ENCODE measurements around the gene MSTO1.
"Not testable (repeated sequence)": the region's sequence is repeated elsewhere in the genome, so short reads cannot be mapped to it uniquely, and the experiment has no call there.

DNA sequence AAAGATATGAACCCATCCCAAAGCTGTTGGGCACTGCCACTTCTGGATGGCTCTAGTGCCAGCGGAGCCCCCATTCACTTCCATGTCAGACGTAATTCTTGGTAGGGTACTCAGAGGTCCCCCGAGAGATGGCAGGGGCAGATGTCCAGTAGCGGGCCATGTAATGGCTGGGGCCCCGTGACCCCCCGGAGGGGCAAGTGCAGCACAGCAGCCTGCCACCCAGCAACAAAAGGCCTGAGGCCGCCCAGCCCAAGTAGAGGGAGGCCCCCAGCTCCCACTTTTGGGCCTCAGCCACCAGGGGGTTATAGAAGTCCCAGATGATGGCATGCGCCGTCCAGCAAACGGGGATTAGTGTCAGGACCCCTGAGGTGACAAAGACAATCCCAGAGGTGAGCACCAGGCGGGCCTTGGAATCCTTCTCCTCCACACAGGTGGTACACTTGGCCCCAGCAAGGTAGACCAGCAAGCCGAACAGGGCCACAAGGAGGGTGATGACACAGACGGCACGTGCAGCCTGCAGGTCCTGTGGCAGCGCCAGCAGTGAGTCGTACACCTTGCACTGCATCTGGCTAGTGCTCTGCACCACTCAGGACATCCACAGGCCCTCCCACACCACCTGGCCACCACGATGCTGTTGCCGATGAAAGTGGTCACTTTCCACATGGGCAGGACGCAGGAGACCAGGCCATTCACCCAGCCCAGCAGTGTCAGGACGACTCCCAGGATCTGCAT, 19.3 kb upstream of the MSTO1 start:
- TF ChIP-seq, protein P1, sequence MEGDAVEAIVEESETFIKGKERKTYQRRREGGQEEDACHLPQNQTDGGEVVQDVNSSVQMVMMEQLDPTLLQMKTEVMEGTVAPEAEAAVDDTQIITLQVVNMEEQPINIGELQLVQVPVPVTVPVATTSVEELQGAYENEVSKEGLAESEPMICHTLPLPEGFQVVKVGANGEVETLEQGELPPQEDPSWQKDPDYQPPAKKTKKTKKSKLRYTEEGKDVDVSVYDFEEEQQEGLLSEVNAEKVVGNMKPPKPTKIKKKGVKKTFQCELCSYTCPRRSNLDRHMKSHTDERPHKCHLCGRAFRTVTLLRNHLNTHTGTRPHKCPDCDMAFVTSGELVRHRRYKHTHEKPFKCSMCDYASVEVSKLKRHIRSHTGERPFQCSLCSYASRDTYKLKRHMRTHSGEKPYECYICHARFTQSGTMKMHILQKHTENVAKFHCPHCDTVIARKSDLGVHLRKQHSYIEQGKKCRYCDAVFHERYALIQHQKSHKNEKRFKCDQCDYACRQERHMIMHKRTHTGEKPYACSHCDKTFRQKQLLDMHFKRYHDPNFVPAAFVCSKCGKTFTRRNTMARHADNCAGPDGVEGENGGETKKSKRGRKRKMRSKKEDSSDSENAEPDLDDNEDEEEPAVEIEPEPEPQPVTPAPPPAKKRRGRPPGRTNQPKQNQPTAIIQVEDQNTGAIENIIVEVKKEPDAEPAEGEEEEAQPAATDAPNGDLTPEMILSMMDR (IDR thresholded peaks at IDR 0.05; ENCODE audit: low read length) = not testable (repeated sequence)
- not testable (repeated sequence) for TF ChIP-seq EZH2 (IDR thresholded peaks at IDR 0.05; ENCODE audit: borderline replicate concordance, low read length)
